Stimulated activated CD8-positive, alpha-beta memory T cell treated with anti-CD3 and anti-CD28 coated beads, Interleukin-4, amount 100 ng/mL, for 24 hours (primary cell): ENCODE measurements around the gene ZNF816.
"Not testable (repeated sequence)": the region's sequence is repeated elsewhere in the genome, so short reads cannot be mapped to it uniquely, and the experiment has no call there.

Experiments
- DNase-seq: peaks from one replicate; pipeline ENCODE4 v3.0.0-alpha.2; 2020; ENCODE audit warnings: low read depth

ZNF816 gene

GRCh38 chr19:52962394-52963246 is at the start of gene ZNF816:
TSS of gene ZNF816 (minus strand) at chr19:52962881. CDS start at chr19:52956089, 6,792 bp downstream.
- DNase-seq, result peak; percentile 99

- DNase-seq, result no peak
Observed at GRCh38 chr19:53012006-53012405, 49.3 kb upstream of the ZNF816 start.

GRCh38 chr19:53010494-53010893 is 47.8 kb upstream of the ZNF816 start:
- DNase-seq, result no peak

- DNase-seq, result no peak
Observed at GRCh38 chr19:53008061-53008778, 45.5 kb upstream of the ZNF816 start.

GRCh38 chr19:53007606-53008005 is 44.9 kb upstream of the ZNF816 start:
- DNase-seq, result no peak

- DNase-seq, result no peak
Observed at GRCh38 chr19:53007200-53007599, 44.5 kb upstream of the ZNF816 start.

- no peak for DNase-seq
Observed at GRCh38 chr19:53004242-53004641, 41.6 kb upstream of the ZNF816 start.

GRCh38 chr19:53002479-53002878 is 39.8 kb upstream of the ZNF816 start:
- no peak for DNase-seq

- DNase-seq, result no peak
Observed at GRCh38 chr19:52997975-52998374, 35.3 kb upstream of the ZNF816 start.

- no peak for DNase-seq
Observed at GRCh38 chr19:52995711-52996110, 33.0 kb upstream of the ZNF816 start.

GRCh38 chr19:52993342-52994178 is 30.9 kb upstream of the ZNF816 start:
- peak; percentile 57 for DNase-seq

GRCh38 chr19:52992109-52993004 is 29.7 kb upstream of the ZNF816 start:
- DNase-seq, result no peak

GRCh38 chr19:52991484-52991883 is 28.8 kb upstream of the ZNF816 start:
- no peak for DNase-seq

GRCh38 chr19:52990759-52991418 is 28.2 kb upstream of the ZNF816 start:
- no peak for DNase-seq

GRCh38 chr19:52988506-52988905 is 25.8 kb upstream of the ZNF816 start:
- no peak for DNase-seq

GRCh38 chr19:52987221-52987620 is 24.5 kb upstream of the ZNF816 start:
- no peak for DNase-seq

GRCh38 chr19:52983167-52983566 is 20.5 kb upstream of the ZNF816 start:
- DNase-seq, result not testable (repeated sequence)

- no peak for DNase-seq
Observed at GRCh38 chr19:52981329-52981728, 18.6 kb upstream of the ZNF816 start.

- DNase-seq, result no peak
Observed at GRCh38 chr19:52967772-52968171, 5.1 kb upstream of the ZNF816 start.

- DNase-seq, result no peak
Observed at GRCh38 chr19:52963247-52963618, 552 bp upstream of the ZNF816 start.

GRCh38 chr19:52961981-52962380 is 700 bp downstream of the ZNF816 start:
- no peak for DNase-seq
